Glutamatergic neuron (in vitro differentiated cells): ENCODE measurements around the gene GNG7. TPM values are rescaled to one million over a fixed set of nuclear protein-coding genes. Genes with fewer than 3 reads are reported as not detected.
"Not testable (repeated sequence)": the region's sequence is repeated elsewhere in the genome, so short reads cannot be mapped to it uniquely, and the experiment has no call there.

Experiments
- DNase-seq: peaks from one replicate; pipeline ENCODE4 v3.0.0; 2022
- H3K27ac Mint-ChIP-seq: one replicate; pipeline ENCODE4 v1.8.0; 2020; ENCODE audit warnings: mild to moderate bottlenecking, mixed read lengths, inconsistent platforms; ENCODE audit not compliant: unreplicated experiment
- H3K27me3 Mint-ChIP-seq: one replicate; pipeline ENCODE4 v1.8.0; 2020; ENCODE audit warnings: mild to moderate bottlenecking, moderate library complexity, mixed read lengths, inconsistent platforms; ENCODE audit not compliant: unreplicated experiment
- H3K36me3 Mint-ChIP-seq: one replicate; pipeline ENCODE4 v1.8.0; 2020; ENCODE audit warnings: mild to moderate bottlenecking, mixed read lengths, inconsistent platforms; ENCODE audit not compliant: unreplicated experiment
- H3K4me1 Mint-ChIP-seq: one replicate; pipeline ENCODE4 v1.8.0; 2020; ENCODE audit warnings: mild to moderate bottlenecking, low read depth, mixed read lengths, inconsistent platforms; ENCODE audit not compliant: unreplicated experiment
- H3K4me3 Mint-ChIP-seq: one replicate; pipeline ENCODE4 v1.8.0; 2020; ENCODE audit warnings: mild to moderate bottlenecking, mixed read lengths, inconsistent platforms; ENCODE audit not compliant: unreplicated experiment
- H3K9me3 Mint-ChIP-seq: one replicate; pipeline ENCODE4 v1.8.0; 2020; ENCODE audit warnings: mild to moderate bottlenecking, moderate library complexity, mixed read lengths, inconsistent platforms; ENCODE audit not compliant: unreplicated experiment
- total RNA-seq: library from RNA; stranded (reverse); fragmentation: NEBNext Ultra II Directional; extraction: Animal tissue kit (Norgen Biotek cat#: 25700); gene quantifications from one replicate; pipeline ENCODE4 v1.2.1, GENCODE V29; 2021; ENCODE audit not compliant: unreplicated experiment
- TF ChIP-seq, protein P1 (sequence below): fragments of 200-600 bp; sonication (generic); IDR thresholded peaks from one replicate; pipeline ENCODE4 v1.5.0; 2021; ENCODE audit not compliant: partially characterized antibody, unreplicated experiment

The GNG7 gene
- total RNA-seq, 1 donor from 2014 or later, result 8.0 TPM

DNA sequence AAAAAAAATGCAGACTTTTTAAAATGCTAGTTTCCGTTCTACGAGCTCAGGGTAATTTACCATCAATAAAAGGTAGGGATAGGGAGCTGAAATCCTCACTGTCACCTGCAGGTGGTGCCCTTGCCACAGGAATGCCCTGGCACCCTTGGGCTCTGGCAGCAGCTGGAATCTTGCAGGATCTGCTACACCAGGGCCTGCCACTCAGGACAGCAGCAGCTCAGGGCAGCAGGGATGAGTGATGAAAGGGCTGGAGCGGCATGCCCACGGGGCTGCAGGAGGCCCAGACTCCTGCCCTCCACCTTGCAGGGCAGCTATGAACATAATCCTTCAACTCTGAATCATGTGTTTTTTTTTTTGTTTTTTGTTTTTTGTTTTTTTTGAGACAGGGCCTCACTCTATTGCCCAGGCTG is 54.0 kb downstream of the GNG7 start:
- peaks cover 2% of the 10 kb centered on the region for H3K4me1 Mint-ChIP-seq
- no peak overlapping the region for H3K27ac Mint-ChIP-seq

DNA sequence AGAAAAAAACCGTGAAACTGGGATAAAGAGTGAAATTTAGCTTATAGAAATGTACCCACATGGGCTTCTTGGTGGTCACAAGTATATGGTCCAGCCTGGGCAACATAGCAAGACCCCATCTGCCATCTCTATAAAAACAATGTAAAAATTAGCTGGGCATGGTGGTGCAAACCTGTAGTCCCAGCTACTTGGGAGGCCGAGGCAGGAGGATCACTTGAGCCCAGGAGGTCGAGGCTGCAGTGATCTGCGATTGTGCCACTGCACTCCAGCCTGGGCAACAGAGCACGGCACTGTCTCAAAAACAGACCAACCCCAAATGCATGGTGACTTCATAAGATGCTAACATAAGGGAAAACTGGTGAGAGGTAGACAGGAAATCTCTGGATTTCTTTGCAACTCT is 54.4 kb downstream of the GNG7 start:
- no peaks in the 10 kb centered on the region for H3K27me3 Mint-ChIP-seq
- H3K4me1 Mint-ChIP-seq, result peaks cover 2% of the 10 kb centered on the region
- H3K4me3 Mint-ChIP-seq, result no peak overlapping the region
- no peaks in the 10 kb centered on the region for H3K36me3 Mint-ChIP-seq
- H3K9me3 Mint-ChIP-seq, result peaks cover 2% of the 10 kb centered on the region
- no peak overlapping the region for H3K27ac Mint-ChIP-seq
- TF ChIP-seq, protein P1, sequence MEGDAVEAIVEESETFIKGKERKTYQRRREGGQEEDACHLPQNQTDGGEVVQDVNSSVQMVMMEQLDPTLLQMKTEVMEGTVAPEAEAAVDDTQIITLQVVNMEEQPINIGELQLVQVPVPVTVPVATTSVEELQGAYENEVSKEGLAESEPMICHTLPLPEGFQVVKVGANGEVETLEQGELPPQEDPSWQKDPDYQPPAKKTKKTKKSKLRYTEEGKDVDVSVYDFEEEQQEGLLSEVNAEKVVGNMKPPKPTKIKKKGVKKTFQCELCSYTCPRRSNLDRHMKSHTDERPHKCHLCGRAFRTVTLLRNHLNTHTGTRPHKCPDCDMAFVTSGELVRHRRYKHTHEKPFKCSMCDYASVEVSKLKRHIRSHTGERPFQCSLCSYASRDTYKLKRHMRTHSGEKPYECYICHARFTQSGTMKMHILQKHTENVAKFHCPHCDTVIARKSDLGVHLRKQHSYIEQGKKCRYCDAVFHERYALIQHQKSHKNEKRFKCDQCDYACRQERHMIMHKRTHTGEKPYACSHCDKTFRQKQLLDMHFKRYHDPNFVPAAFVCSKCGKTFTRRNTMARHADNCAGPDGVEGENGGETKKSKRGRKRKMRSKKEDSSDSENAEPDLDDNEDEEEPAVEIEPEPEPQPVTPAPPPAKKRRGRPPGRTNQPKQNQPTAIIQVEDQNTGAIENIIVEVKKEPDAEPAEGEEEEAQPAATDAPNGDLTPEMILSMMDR, result no peak
- DNase-seq, result no peak

More for the DNA sequence above, 54.0 kb downstream of the GNG7 start:
- DNase-seq, result peak; percentile 81
- no peaks in the 10 kb centered on the region for H3K27me3 Mint-ChIP-seq
- peaks cover 2% of the 10 kb centered on the region for H3K9me3 Mint-ChIP-seq
- H3K36me3 Mint-ChIP-seq, result no peaks in the 10 kb centered on the region
- TF ChIP-seq, protein P1, result peak; percentile 89
- H3K4me3 Mint-ChIP-seq, result no peak overlapping the region

DNA sequence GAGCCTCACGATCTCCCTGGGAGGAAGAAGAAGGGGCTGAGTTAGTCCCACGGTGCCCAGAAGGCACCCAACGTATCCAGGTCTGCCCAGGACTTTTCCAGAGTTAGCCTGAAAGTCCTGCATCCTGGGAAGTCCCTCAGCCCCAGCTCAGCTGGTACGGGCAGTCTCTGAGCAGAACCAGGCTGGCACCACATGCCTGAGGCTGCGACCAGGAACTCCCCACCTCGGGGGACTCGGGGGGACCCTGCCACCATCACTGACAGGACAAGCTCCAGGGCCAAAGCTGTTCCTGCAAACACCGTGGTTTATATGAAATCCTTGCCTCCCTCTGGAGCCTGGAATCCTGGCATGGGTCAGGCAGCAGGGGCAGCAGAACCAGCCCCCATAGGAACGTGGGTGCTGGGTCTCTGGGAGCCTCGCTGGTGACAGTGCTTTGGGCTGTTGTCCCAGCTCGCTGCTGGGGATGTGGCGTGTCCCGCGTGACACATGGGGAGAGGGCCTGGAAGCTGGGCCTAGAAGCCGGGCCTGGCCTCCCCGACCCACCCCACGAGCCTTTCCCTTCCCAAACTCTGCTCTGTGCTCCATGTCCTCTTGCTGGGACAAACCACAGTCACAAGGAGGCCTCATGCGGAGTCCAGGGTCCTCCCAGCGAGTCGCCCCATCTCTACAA is 55.5 kb downstream of the GNG7 start:
- no peak for DNase-seq
- no peak overlapping the region for H3K27ac Mint-ChIP-seq

DNA sequence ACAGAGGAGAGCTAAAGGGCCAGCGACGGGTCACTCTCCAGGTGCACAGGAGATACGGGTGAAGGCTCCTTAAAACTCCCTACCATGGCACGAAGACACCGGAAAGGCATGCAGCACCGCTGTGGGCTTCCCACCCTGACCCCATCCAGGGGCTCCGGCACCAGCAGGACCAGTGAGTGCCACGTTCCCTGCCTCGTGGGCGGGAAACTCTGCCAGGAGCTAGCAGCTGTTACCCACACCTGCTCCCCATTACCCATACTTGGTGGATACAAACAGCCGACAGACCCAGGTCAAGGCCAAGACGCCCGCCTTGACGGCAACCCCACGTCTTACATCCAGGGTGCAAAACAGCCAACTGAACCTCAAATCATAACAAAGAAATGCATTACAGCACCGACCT is 56.7 kb downstream of the GNG7 start:
- DNase-seq, result no peak
- TF ChIP-seq, protein P1, result no peak
- peaks cover 4% of the 10 kb centered on the region for H3K9me3 Mint-ChIP-seq
- H3K27me3 Mint-ChIP-seq, result peaks cover 3% of the 10 kb centered on the region
- H3K4me3 Mint-ChIP-seq, result peak overlapping the region; percentile 35
- no peak overlapping the region for H3K27ac Mint-ChIP-seq
- peaks cover 2% of the 10 kb centered on the region for H3K4me1 Mint-ChIP-seq
- no peaks in the 10 kb centered on the region for H3K36me3 Mint-ChIP-seq

More for the DNA sequence above, 55.5 kb downstream of the GNG7 start:
- Mint-ChIP-seq H3K36me3 (no peaks in the 10 kb centered on the region), H3K4me3 (no peak overlapping the region), H3K9me3 (peaks cover 4% of the 10 kb centered on the region), H3K4me1 (peaks cover 2% of the 10 kb centered on the region), H3K27me3 (peaks cover 3% of the 10 kb centered on the region)
- TF ChIP-seq, protein P1, result no peak

DNA sequence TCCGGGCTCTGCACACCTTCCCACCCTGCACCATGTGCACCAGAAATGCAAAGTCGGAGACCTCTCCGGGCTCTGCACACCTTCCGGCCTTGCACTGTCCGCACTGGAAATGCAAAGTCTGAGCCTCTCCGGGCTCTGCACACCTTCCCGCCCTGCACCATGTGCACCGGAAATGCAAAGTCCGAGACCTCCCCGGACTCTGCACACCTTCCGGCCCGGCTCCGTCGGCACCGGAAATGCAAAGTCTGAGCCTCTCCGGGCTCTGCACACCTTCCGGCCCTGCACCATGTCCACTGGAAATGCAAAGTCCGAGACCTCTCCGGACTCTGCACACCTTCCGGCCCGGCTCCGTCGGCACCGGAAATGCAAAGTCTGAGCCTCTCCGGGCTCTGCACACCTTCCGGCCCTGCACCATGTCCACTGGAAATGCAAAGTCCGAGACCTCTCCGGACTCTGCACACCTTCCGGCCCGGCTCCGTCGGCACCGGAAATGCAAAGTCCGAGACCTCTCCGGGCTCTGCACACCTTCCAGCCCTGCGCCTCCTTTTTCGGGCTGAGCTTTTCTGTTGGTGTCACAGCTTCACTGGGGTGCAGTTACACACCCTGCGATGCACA is 59.3 kb downstream of the GNG7 start:
- H3K4me3 Mint-ChIP-seq, result peak overlapping the region; percentile 30
- H3K36me3 Mint-ChIP-seq, DNase-seq, H3K27ac Mint-ChIP-seq, H3K9me3 Mint-ChIP-seq, H3K4me1 Mint-ChIP-seq, H3K27me3 Mint-ChIP-seq: not testable (repeated sequence)
